Endothelial cell (in vitro differentiated cells): Measurements from ENCODE around the gene NUDT6. TPM values are rescaled to one million over a fixed set of nuclear protein-coding genes. Genes with fewer than 3 reads are reported as not detected.

Experiments
- DNase-seq: peaks from one replicate; pipeline ENCODE4 v3.0.0; 2021; ENCODE audit warnings: low spot score
- H3K27ac Mint-ChIP-seq: one replicate; pipeline ENCODE4 v1.8.0; 2021; ENCODE audit warnings: mixed read lengths, inconsistent platforms; ENCODE audit not compliant: unreplicated experiment
- H3K27me3 Mint-ChIP-seq: one replicate; pipeline ENCODE4 v1.8.0; 2021; ENCODE audit warnings: mild to moderate bottlenecking, moderate library complexity, mixed read lengths, inconsistent platforms; ENCODE audit not compliant: unreplicated experiment
- H3K36me3 Mint-ChIP-seq: one replicate; pipeline ENCODE4 v1.8.0; 2021; ENCODE audit warnings: mild to moderate bottlenecking, low read depth, mixed read lengths, inconsistent platforms; ENCODE audit not compliant: unreplicated experiment
- H3K4me1 Mint-ChIP-seq: one replicate; pipeline ENCODE4 v1.8.0; 2021; ENCODE audit warnings: mild to moderate bottlenecking, mixed read lengths, inconsistent platforms; ENCODE audit not compliant: unreplicated experiment
- H3K4me3 Mint-ChIP-seq: one replicate; pipeline ENCODE4 v1.8.0; 2021; ENCODE audit warnings: mild to moderate bottlenecking, mixed read lengths, inconsistent platforms; ENCODE audit not compliant: unreplicated experiment
- H3K9me3 Mint-ChIP-seq: one replicate; pipeline ENCODE4 v1.8.0; 2021; ENCODE audit warnings: mixed read lengths, inconsistent platforms; ENCODE audit not compliant: unreplicated experiment
- CTCF ChIP-seq: fragments of 200-600 bp; sonication (generic); IDR thresholded peaks from one replicate; pipeline ENCODE4 v1.5.0; 2021; ENCODE audit warnings: antibody characterized with exemption; ENCODE audit not compliant: unreplicated experiment
- total RNA-seq: library from RNA; stranded (reverse); fragmentation: NEBNext Ultra II Directional; extraction: Animal tissue kit (Norgen Biotek cat#: 25700); gene quantifications from one replicate; pipeline ENCODE4 v1.2.1, GENCODE V29; 2021; ENCODE audit not compliant: unreplicated experiment

NUDT6 gene
- total RNA-seq, 1 donor from 2014 or later: 6.5 TPM

GRCh38 chr4:122865425-122865824 is 57.0 kb downstream of the NUDT6 start:
- Mint-ChIP-seq H3K27me3 (peaks cover 2% of the 10 kb centered on the region), H3K9me3 (no peaks in the 10 kb centered on the region), H3K36me3 (no peaks in the 10 kb centered on the region), H3K4me1 (peaks cover 16% of the 10 kb centered on the region), H3K27ac (no peak overlapping the region), H3K4me3 (no peak overlapping the region)
- DNase-seq: no peak
- TF ChIP-seq CTCF: no peak

GRCh38 chr4:122863639-122864038 is 58.8 kb downstream of the NUDT6 start:
- Mint-ChIP-seq H3K36me3 (no peaks in the 10 kb centered on the region), H3K9me3 (no peaks in the 10 kb centered on the region), H3K4me1 (peaks cover 11% of the 10 kb centered on the region), H3K27ac (no peak overlapping the region), H3K4me3 (no peak overlapping the region), H3K27me3 (no peaks in the 10 kb centered on the region)
- DNase-seq: no peak
- TF ChIP-seq CTCF: no peak

GRCh38 chr4:122861172-122861943 is 61.0 kb downstream of the NUDT6 start:
- peaks cover 11% of the 10 kb centered on the region for H3K4me1 Mint-ChIP-seq
- no peaks in the 10 kb centered on the region for H3K9me3 Mint-ChIP-seq
- H3K27me3 Mint-ChIP-seq: no peaks in the 10 kb centered on the region
- H3K27ac Mint-ChIP-seq: no peak overlapping the region
- no peaks in the 10 kb centered on the region for H3K36me3 Mint-ChIP-seq
- TF ChIP-seq CTCF: no peak
- DNase-seq: no peak
- H3K4me3 Mint-ChIP-seq: no peak overlapping the region

GRCh38 chr4:122858705-122859104 is 63.7 kb downstream of the NUDT6 start:
- Mint-ChIP-seq H3K36me3 (no peaks in the 10 kb centered on the region), H3K27me3 (no peaks in the 10 kb centered on the region)

More at GRCh38 chr4:122858705-122859104, 63.7 kb downstream of the NUDT6 start:
- Mint-ChIP-seq H3K9me3 (no peaks in the 10 kb centered on the region), H3K27ac (no peak overlapping the region), H3K4me1 (peaks cover 30% of the 10 kb centered on the region), H3K4me3 (no peak overlapping the region)
- no peak for DNase-seq
- no peak for TF ChIP-seq CTCF
